Mesendoderm (in vitro differentiated cells): Measurements from ENCODE around the gene RPS27.

ENCODE experiments used
- DNase-seq: peaks from one replicate; pipeline ENCODE4 v3.0.0; 2013
- H2AK5ac ChIP-seq: 2 replicates; pipeline ENCODE4 v1.6.1; 2013; ENCODE audit warnings: low read length, inconsistent platforms
- H2BK120ac ChIP-seq: 2 replicates; pipeline ENCODE4 v1.6.1; 2013; ENCODE audit warnings: low read depth, mild to moderate bottlenecking, low read length, moderate library complexity, mixed read lengths
- H2BK15ac ChIP-seq: replicated peaks from 2 replicates; pipeline ENCODE4 v1.6.1; 2013; ENCODE audit warnings: low read depth, mild to moderate bottlenecking, moderate library complexity
- H2BK5ac ChIP-seq: 2 replicates; pipeline ENCODE4 v1.6.1; 2013; ENCODE audit warnings: low read length, inconsistent platforms
- H3K18ac ChIP-seq: 2 replicates; pipeline ENCODE4 v1.6.1; 2013; ENCODE audit warnings: mild to moderate bottlenecking, low read length, mixed read lengths
- H3K23ac ChIP-seq: one replicate; pipeline ENCODE4 v1.6.1; 2013; ENCODE audit warnings: low read length
- H3K27ac ChIP-seq: 2 replicates; pipeline ENCODE4 v1.5.1; 2013; ENCODE audit warnings: low read depth, mild to moderate bottlenecking, inconsistent platforms, low read length, moderate library complexity
- H3K27me3 ChIP-seq: 2 replicates; pipeline ENCODE4 v1.6.1; 2013; ENCODE audit warnings: low read length, control low read depth, mild to moderate bottlenecking, inconsistent platforms; ENCODE audit not compliant: insufficient read depth, poor library complexity
- H3K36me3 ChIP-seq: 2 replicates; pipeline ENCODE4 v1.6.1; 2013; ENCODE audit warnings: low read length, inconsistent platforms; ENCODE audit not compliant: control insufficient read depth, insufficient read depth
- H3K4ac ChIP-seq: one replicate; pipeline ENCODE4 v1.6.1; 2013; ENCODE audit warnings: low read depth, mild to moderate bottlenecking, low read length, moderate library complexity
- H3K4me1 ChIP-seq: 2 replicates; pipeline ENCODE4 v1.6.1; 2013; ENCODE audit warnings: low read depth, low read length, inconsistent platforms; ENCODE audit not compliant: control insufficient read depth
- H3K4me2 ChIP-seq: 2 replicates; pipeline ENCODE4 v1.6.1; 2013; ENCODE audit warnings: low read length
- H3K4me3 ChIP-seq: 2 replicates; pipeline ENCODE4 v1.5.1; 2013; ENCODE audit warnings: mild to moderate bottlenecking, low read length
- H3K56ac ChIP-seq: one replicate; pipeline ENCODE4 v1.6.1; 2013; ENCODE audit warnings: low read length
- H3K79me1 ChIP-seq: 2 replicates; pipeline ENCODE4 v1.6.1; 2013; ENCODE audit warnings: low read length, inconsistent platforms
- H3K79me2 ChIP-seq: 2 replicates; pipeline ENCODE4 v1.6.1; 2013; ENCODE audit warnings: mild to moderate bottlenecking, low read length; ENCODE audit not compliant: control insufficient read depth, insufficient read depth
- H3K9ac ChIP-seq: 2 replicates; pipeline ENCODE4 v1.6.1; 2013; ENCODE audit warnings: low read length, inconsistent platforms
- H4K5ac ChIP-seq: one replicate; pipeline ENCODE4 v1.6.1; 2013; ENCODE audit warnings: low read length
- H4K8ac ChIP-seq: one replicate; pipeline ENCODE4 v1.6.1; 2013; ENCODE audit warnings: low read depth, mild to moderate bottlenecking, control low read depth, low read length, moderate library complexity
- WGBS: extraction: QIAGEN DNeasy Blood & Tissue Kit; methylation state at CpG from one replicate; pipeline ENCODE4 v1.1.7; 2013; ENCODE audit warnings: low lambda C conversion rate, missing lambda C conversion rate; ENCODE audit not compliant: insufficient coverage; ENCODE audit errors: extremely low coverage; 5-methylcytosine and 5-hydroxymethylcytosine counted together

The RPS27 gene

GRCh38 chr1:153958961-153959260 is 31.7 kb upstream of the RPS27 start:
- peaks cover 7% of the 10 kb centered on the region for H3K36me3 ChIP-seq
- H3K4me1 ChIP-seq = peaks cover 9% of the 10 kb centered on the region
- no peak overlapping the region for H3K56ac ChIP-seq
- H3K4me2 ChIP-seq = no peak overlapping the region
- H3K9ac ChIP-seq = no peak overlapping the region
- no peak overlapping the region for H3K27ac ChIP-seq
- peaks cover 65% of the 10 kb centered on the region for H3K79me2 ChIP-seq
- H2BK120ac ChIP-seq = no peak overlapping the region
- H3K23ac ChIP-seq = no peak overlapping the region
- H4K5ac ChIP-seq = no peak overlapping the region
- H3K79me1 ChIP-seq = peaks cover 32% of the 10 kb centered on the region
- no peak overlapping the region for H3K4ac ChIP-seq
- no peak overlapping the region for H2AK5ac ChIP-seq
- H3K4me3 ChIP-seq = no peak overlapping the region
- WGBS = no CpG with 5 or more reads among the region's 4 CpGs
- H3K27me3 ChIP-seq = no peaks in the 10 kb centered on the region
- DNase-seq = no peak
- H4K8ac ChIP-seq = no peak overlapping the region
- H3K18ac ChIP-seq = no peak overlapping the region
- H2BK5ac ChIP-seq = no peak overlapping the region
- H2BK15ac ChIP-seq = no peak overlapping the region

GRCh38 chr1:153959454-153959853 is 31.1 kb upstream of the RPS27 start:
- Histone ChIP-seq H2AK5ac (no peak overlapping the region), H2BK5ac (no peak overlapping the region), H2BK120ac (no peak overlapping the region), H3K56ac (no peak overlapping the region), H4K8ac (no peak overlapping the region), H3K9ac (no peak overlapping the region), H3K36me3 (peaks cover 7% of the 10 kb centered on the region), H3K4ac (no peak overlapping the region), H3K27me3 (no peaks in the 10 kb centered on the region), H2BK15ac (no peak overlapping the region), H3K79me1 (peaks cover 29% of the 10 kb centered on the region), H3K4me1 (peaks cover 9% of the 10 kb centered on the region), H3K23ac (no peak overlapping the region), H3K79me2 (peaks cover 61% of the 10 kb centered on the region), H4K5ac (no peak overlapping the region), H3K4me2 (no peak overlapping the region), H3K18ac (no peak overlapping the region), H3K27ac (no peak overlapping the region), H3K4me3 (no peak overlapping the region)
- no CpG with 5 or more reads among the region's 3 CpGs for WGBS
- DNase-seq = peak; percentile 38

GRCh38 chr1:153960206-153960605 is 30.4 kb upstream of the RPS27 start:
- Histone ChIP-seq H3K18ac (no peak overlapping the region), H2BK15ac (no peak overlapping the region), H3K4me2 (no peak overlapping the region), H3K4me3 (no peak overlapping the region), H3K4me1 (peaks cover 9% of the 10 kb centered on the region), H3K79me2 (peaks cover 55% of the 10 kb centered on the region), H2AK5ac (no peak overlapping the region), H3K27ac (no peak overlapping the region), H3K36me3 (peaks cover 7% of the 10 kb centered on the region), H3K56ac (no peak overlapping the region), H3K9ac (no peak overlapping the region), H3K27me3 (no peaks in the 10 kb centered on the region), H4K5ac (no peak overlapping the region), H4K8ac (no peak overlapping the region), H3K79me1 (peaks cover 24% of the 10 kb centered on the region), H3K23ac (no peak overlapping the region), H2BK5ac (no peak overlapping the region), H3K4ac (no peak overlapping the region), H2BK120ac (no peak overlapping the region)
- no peak for DNase-seq
- no CpG with 5 or more reads among the region's 11 CpGs for WGBS

- WGBS = no CpG with 5 or more reads among the region's 4 CpGs
- Histone ChIP-seq H3K56ac (peak overlapping the region; percentile 97), H3K27me3 (no peaks in the 10 kb centered on the region), H2BK120ac (no peak overlapping the region), H3K4me2 (peak overlapping the region; percentile 87), H2BK5ac (no peak overlapping the region), H4K8ac (no peak overlapping the region), H3K4me3 (peak overlapping the region; percentile 88), H3K4ac (no peak overlapping the region), H3K18ac (no peak overlapping the region), H2BK15ac (no peak overlapping the region), H2AK5ac (no peak overlapping the region), H3K36me3 (peaks cover 7% of the 10 kb centered on the region), H3K4me1 (peaks cover 11% of the 10 kb centered on the region), H3K79me1 (peaks cover 19% of the 10 kb centered on the region), H3K27ac (no peak overlapping the region), H4K5ac (no peak overlapping the region), H3K9ac (peak overlapping the region; percentile 98), H3K23ac (no peak overlapping the region), H3K79me2 (peaks cover 44% of the 10 kb centered on the region)
- no peak for DNase-seq
These were observed 29.1 kb upstream of the RPS27 start for GRCh38 chr1:153961421-153961820.

GRCh38 chr1:153962088-153963029 is 28.2 kb upstream of the RPS27 start:
- Histone ChIP-seq H3K27me3 (no peaks in the 10 kb centered on the region), H3K79me2 (peaks cover 34% of the 10 kb centered on the region), H2BK120ac (no peak overlapping the region), H2BK15ac (no peak overlapping the region), H3K27ac (peak overlapping the region; percentile 61), H3K79me1 (peaks cover 13% of the 10 kb centered on the region), H4K5ac (no peak overlapping the region), H2BK5ac (peak overlapping the region; percentile 77), H2AK5ac (peak overlapping the region; percentile 75), H3K4me1 (peaks cover 5% of the 10 kb centered on the region), H3K36me3 (peaks cover 7% of the 10 kb centered on the region), H3K9ac (peak overlapping the region; percentile 98), H3K4ac (peak overlapping the region; percentile 86), H3K23ac (peak overlapping the region; percentile 91), H3K4me2 (peak overlapping the region; percentile 87), H3K56ac (peak overlapping the region; percentile 97), H3K4me3 (peak overlapping the region; percentile 88), H3K18ac (peak overlapping the region; percentile 34), H4K8ac (no peak overlapping the region)
- no CpG with 5 or more reads among the region's 16 CpGs for whole genome bisulfite sequencing
- peak; percentile 80 for DNase-seq
